H1 (cell line): Measurements from ENCODE around the gene NPR2. TPM values are rescaled to one million over a fixed set of nuclear protein-coding genes. Genes with fewer than 3 reads are reported as not detected.

ENCODE experiments used
- ATF2 ChIP-seq: IDR thresholded peaks from 2 replicates; pipeline ENCODE4 v1.6.1; 2012; ENCODE audit warnings: low read length, inconsistent platforms
- CBX5 ChIP-seq: fragments of 300-800, 300-1000 bp; sonication (generic); IDR thresholded peaks from 2 replicates; pipeline ENCODE4 v1.7.1; 2016; ENCODE audit warnings: antibody characterized with exemption, low read length, low read depth
- CBX8 ChIP-seq: fragments of 300-800, 300-1000 bp; sonication (generic); IDR thresholded peaks from 2 replicates; pipeline ENCODE4 v1.7.1; 2016; ENCODE audit warnings: low read depth, low read length, borderline replicate concordance
- CHD1 ChIP-seq: IDR thresholded peaks from 2 replicates; pipeline ENCODE4 v1.6.1; 2012; ENCODE audit warnings: low read depth, low read length, improper control_type of control experiment
- CHD2 ChIP-seq: IDR thresholded peaks from 2 replicates; pipeline ENCODE4 v1.6.1; 2012; ENCODE audit warnings: low read length, improper control_type of control experiment
- GTF2F1 ChIP-seq: IDR thresholded peaks from 2 replicates; pipeline ENCODE4 v1.6.1; 2012; ENCODE audit warnings: low read depth, low read length, improper control_type of control experiment, borderline replicate concordance
- HDAC6 ChIP-seq: IDR thresholded peaks from one replicate; pipeline ENCODE4 v1.7.1; 2012; ENCODE audit warnings: low read depth, mild to moderate bottlenecking, inconsistent platforms, low read length, moderate library complexity
- JUN ChIP-seq: IDR thresholded peaks from 2 replicates; pipeline ENCODE4 v1.6.1; 2011; ENCODE audit warnings: low read depth, mild to moderate bottlenecking, improper control_type of control experiment, low read length
- JUND ChIP-seq: IDR thresholded peaks from 2 replicates; pipeline ENCODE4 v1.6.1; 2011; ENCODE audit warnings: mild to moderate bottlenecking, improper control_type of control experiment, low read length
- KDM1A ChIP-seq: fragments of 200-600, 300-600 bp; sonication (generic); IDR thresholded peaks from 2 replicates; pipeline ENCODE4 v1.7.1; 2016; ENCODE audit warnings: mild to moderate bottlenecking, low read length, borderline replicate concordance
- NANOG ChIP-seq: IDR thresholded peaks from 2 replicates; pipeline ENCODE4 v1.6.1; 2011; ENCODE audit warnings: low read length, low read depth, mild to moderate bottlenecking, inconsistent platforms; ENCODE audit not compliant: insufficient read depth, poor library complexity, severe bottlenecking
- POLR2AphosphoS5 ChIP-seq: IDR thresholded peaks from 2 replicates; pipeline ENCODE4 v1.6.1; 2011; ENCODE audit warnings: low read depth, low read length
- RBBP5 ChIP-seq: IDR thresholded peaks from 2 replicates; pipeline ENCODE4 v1.7.1; 2012; ENCODE audit warnings: low read depth, mild to moderate bottlenecking, inconsistent platforms, low read length, moderate library complexity, borderline replicate concordance
- RFX5 ChIP-seq: IDR thresholded peaks from 2 replicates; pipeline ENCODE4 v1.6.1; 2011; ENCODE audit warnings: low read depth, low read length, improper control_type of control experiment, borderline replicate concordance
- SAP30 ChIP-seq: fragments of 300-600 bp; sonication (generic); IDR thresholded peaks from 2 replicates; pipeline ENCODE4 v1.7.1; 2012; ENCODE audit warnings: low read length, moderate library complexity, mild to moderate bottlenecking, inconsistent platforms; ENCODE audit not compliant: insufficient read depth, insufficient replicate concordance
- SP2 ChIP-seq: IDR thresholded peaks from 2 replicates; pipeline ENCODE4 v1.6.1; 2012; ENCODE audit warnings: mild to moderate bottlenecking, low read length, inconsistent platforms
- SRF ChIP-seq: IDR thresholded peaks from 2 replicates; pipeline ENCODE4 v1.6.1; 2011; ENCODE audit warnings: mild to moderate bottlenecking, low read depth, low read length, moderate library complexity
- TEAD4 ChIP-seq: IDR thresholded peaks from 2 replicates; pipeline ENCODE4 v1.6.1; 2012; ENCODE audit warnings: low read depth, low read length, inconsistent platforms, mixed read lengths
- polyA plus RNA-seq, 7 experiments: library from polyadenylated mRNA; depleted of rRNA in 3 of 7; stranded (reverse) in 5 of 7; unstranded in 2 of 7; fragments of >200 nt in 5 of 7; fragments of 200-250 nt in 2 of 7; gene quantifications; 1 replicate in 5 of 7; 2 replicates in 1 of 7; 4 replicates in 1 of 7; pipeline versions ENCODE4 v1.2.1 to v1.2.3, GENCODE V29; 2011 to 2013; ENCODE audit warnings: missing spikeins in 2 of 7, mixed read lengths in 2 of 7
- total RNA-seq: library from RNA; stranded (reverse); fragmentation: NEBNext Ultra II Directional; extraction: Animal tissue kit (Norgen Biotek cat#: 25700); gene quantifications from 2 replicates; pipeline ENCODE4 v1.2.1, GENCODE V29; 2021

The NPR2 gene
- total and polyA plus RNA-seq, 2 of the 8 experiments (the other 6 are each of a cell fraction or from before 2014, with no cell fraction given), result 11.0 to 17.0 TPM

GRCh38 chr9:35757226-35757891, 34.0 kb upstream of the NPR2 start (continued):
- TF ChIP-seq CBX8 (no peak), CHD2 (no peak), GTF2F1 (no peak), TEAD4 (no peak), CBX5 (no peak), JUN (no peak), SRF (no peak), NANOG (no peak), RFX5 (no peak), HDAC6 (no peak), KDM1A (no peak), SP2 (no peak), SAP30 (peak; percentile 74), CHD1 (no peak), ATF2 (no peak), RBBP5 (peak; percentile 21; the same call in 1 of the 2 replicates), JUND (no peak), POLR2AphosphoS5 (peak; percentile 59; the same call in 1 of the 2 replicates)
